AG08395 (cell line): ENCODE data around the gene ANGEL2.
"Not testable (repeated sequence)": the region's sequence is repeated elsewhere in the genome, so short reads cannot be mapped to it uniquely, and the experiment has no call there.

Experiments
- DNase-seq: peaks from one replicate; pipeline ENCODE4 v3.0.0; 2012; ENCODE audit warnings: mixed read lengths, low spot score

ANGEL2 gene

GRCh38 chr1:213015099-213016050, at the start of gene ANGEL2:
TSS of gene ANGEL2 (minus strand) at chr1:213015867. CDS start at chr1:213015671, 196 bp downstream.
- DNase-seq = peak; percentile 97

- no peak for DNase-seq
Observed at GRCh38 chr1:213061263-213061662, 45.6 kb upstream of the ANGEL2 start.

GRCh38 chr1:213060836-213061235, 45.2 kb upstream of the ANGEL2 start:
- no peak for DNase-seq

GRCh38 chr1:213057264-213058059, 41.8 kb upstream of the ANGEL2 start:
- DNase-seq = no peak

- DNase-seq = no peak
Observed at GRCh38 chr1:213055767-213056166, 40.1 kb upstream of the ANGEL2 start.

DNA sequence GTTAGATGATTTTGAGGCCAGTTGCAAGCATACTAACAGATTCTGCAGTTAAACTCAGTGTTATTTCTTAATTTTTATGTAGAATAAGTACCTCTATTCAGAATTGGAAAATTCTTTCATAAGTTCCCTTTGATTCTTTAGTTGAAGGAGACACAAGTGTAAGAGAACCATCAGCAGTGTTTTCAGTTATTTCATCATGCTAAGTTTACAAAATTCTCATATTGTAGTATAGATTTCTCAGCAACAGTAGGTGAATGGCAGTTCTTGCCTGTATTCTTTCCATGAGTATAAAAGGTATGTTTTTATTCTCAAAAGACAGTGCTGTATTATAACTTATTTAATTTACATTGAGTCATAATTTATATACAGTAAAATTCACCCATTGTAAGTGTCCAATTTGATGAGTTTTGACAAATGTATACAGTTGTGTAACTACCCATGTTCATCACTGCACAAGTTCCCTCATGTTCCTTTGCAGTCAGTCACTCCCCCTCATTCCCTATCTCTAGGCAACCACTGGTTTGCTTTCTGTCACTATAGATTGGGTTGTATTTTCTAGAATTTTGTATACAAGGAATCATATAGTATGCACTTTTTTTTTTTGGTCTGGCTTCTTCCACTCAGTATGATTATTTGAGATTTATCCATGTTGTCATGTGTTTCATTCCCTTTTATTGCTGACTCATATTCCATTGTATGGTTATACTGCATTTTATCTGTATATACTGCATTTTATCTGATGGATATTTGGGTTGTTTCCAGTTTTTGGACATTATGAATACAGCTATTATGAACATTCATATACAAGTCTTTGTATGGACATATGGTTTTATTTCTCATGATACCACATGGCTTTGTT, 39.3 kb upstream of the ANGEL2 start:
- no peak for DNase-seq

DNA sequence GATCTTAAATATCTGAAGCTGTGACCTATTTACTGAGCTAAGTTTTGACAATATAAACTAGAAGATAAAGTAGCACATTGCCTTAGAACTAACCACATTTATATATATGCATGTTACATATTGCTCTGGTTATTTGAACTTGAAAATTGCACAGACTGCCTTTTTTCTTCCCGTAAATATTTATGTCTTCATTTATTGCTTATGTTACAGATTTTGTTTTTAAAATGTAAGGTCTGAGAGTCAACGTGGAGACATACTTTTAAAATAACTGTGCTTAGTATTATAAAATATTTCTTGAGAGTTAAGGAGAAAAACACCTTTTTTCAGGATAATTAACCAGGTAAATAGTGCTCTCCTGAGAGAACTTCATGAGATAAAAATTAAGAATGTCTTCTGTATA, 38.5 kb upstream of the ANGEL2 start:
- no peak for DNase-seq

- no peak for DNase-seq
Observed at GRCh38 chr1:213053455-213053854, 37.8 kb upstream of the ANGEL2 start.

DNA sequence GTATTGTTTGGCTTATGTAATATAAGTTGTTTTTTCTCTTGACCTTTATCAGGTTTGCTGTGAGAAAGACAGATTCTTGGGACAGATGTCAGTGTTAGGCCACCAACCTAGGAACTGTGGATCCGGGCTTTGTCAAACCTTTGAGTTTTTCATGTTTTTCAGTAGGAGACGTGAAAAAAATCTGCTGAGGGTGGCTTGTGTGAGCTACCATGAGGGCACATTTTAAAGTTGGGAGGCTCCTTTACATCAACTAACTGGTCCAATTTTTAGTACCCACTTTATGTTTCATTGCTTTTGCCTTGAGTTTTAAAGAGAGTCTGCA, 36.2 kb upstream of the ANGEL2 start:
- no peak for DNase-seq

DNA sequence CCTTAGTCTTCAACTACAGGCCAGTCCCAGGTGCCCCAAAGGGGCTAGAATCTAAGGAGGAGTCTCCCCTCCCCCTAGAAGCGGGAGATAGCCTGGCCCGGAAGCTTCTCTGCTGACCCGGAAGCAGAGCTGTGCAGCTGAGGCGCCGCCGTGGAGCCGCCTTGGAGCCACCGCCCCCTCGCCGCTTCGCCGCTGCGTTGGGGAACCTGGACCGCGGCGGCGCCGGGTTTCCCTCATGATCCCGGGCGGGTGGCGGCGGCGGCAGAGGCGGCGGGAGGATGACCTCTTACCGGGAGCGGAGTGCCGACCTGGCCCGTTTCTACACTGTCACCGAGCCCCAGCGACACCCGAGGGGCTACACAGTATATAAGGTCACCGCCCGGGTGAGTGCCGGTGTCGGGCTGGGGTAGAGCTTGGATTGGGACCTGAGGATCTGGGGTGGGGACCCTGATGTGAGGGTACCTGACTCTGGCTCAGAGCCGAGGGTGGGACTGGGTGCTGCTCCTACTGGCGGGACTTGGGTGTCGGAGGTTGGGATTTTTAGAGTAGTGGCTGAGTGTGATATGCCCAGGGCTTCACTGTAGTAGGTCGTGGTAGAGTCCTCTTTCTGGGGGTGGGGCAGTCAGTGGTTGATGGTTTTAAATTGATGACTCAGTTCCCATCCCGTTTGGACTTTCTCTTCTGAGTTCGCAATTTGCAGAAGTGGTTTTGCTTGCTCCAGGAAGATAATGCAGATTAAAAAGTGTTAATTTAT, 35.6 kb upstream of the ANGEL2 start, which contains the start of gene RPS6KC1:
Gene RPS6KC1 (plus strand): TSS at position 115 of the 754 bp plus-strand sequence. CDS start 164 bp downstream, at position 279.
- peak; percentile 91 for DNase-seq

GRCh38 chr1:213050745-213051126, 35.1 kb upstream of the ANGEL2 start:
- no peak for DNase-seq

DNA sequence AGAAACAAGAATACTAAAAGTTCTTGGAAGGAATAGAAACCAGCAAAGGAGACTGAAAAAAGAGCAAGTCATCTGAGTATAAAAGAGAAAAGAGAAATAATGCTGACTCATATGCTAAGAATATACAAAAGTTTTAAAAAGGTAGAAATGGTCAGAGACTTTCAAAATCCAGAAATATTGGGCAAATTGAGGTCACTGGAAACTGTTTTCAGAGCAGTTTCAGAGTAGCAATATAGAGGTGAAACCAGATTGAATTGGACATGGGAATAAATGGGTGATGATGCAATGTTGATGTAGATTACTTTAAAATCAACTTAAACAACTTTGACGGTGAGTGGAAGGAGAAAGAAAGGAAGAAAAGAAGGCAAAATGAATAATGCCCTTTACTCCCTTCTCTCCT, 33.6 kb upstream of the ANGEL2 start:
- DNase-seq = no peak

- not testable (repeated sequence) for DNase-seq
Observed at GRCh38 chr1:213045321-213046226, 29.9 kb upstream of the ANGEL2 start.

DNA sequence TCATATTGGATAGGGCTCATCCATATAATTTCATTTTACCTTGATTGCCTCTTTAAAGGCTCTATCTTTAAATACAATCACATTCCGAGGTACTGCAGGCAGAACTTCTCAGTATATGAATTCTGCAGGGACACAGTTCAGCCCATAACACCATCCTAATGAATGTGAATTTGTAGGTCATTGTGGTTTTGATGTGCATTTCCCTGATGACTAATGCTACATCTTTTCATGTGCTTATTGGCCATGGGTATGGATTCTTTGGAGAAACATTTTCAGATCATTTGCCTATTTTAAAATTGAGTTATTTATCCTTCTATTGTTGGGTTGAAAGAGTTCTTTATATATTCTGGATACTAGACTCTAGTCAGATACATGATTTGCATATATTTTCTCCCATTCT, 25.8 kb upstream of the ANGEL2 start:
- peak; percentile 6 for DNase-seq

GRCh38 chr1:213035573-213035972, 19.9 kb upstream of the ANGEL2 start:
- DNase-seq = no peak

DNA sequence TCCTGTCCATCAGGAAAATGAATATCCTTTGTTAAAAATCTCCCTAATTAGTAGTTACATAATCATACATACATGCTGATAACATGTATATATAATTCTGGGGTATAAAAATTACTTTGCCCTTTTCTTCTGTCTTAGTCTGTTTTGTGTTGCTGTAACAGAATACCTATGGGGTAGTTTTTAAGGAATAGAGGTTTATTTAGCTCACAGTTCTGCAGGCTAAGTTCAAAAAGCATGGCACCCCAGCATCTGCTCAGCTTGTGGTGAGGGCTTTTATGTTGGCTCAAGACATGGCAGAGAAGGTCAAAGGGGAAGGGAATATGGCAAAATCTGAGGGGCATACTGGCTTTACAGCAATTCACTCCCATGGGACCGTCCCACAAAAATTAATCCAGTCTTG, 19.0 kb upstream of the ANGEL2 start:
- DNase-seq = no peak

DNA sequence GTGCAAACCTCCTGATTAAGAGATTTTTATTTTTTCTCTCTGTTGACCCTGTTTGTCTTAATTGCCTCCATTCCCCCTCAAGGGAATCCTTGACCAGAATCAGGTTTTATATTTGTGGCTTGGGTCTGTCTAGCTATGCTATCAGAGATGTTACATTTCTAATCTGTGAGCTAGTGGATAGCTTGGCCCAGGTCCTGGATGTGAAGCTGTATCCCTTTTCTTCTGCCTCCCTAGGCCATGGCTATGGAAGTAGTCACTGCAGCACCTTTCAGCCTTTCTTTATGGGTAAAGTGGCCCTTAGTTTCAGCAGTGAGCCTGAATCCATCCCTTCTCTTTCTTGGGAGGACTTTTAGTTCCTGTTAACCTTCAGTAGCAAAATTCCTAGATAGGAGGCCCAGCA, 17.0 kb upstream of the ANGEL2 start:
- DNase-seq = no peak

DNA sequence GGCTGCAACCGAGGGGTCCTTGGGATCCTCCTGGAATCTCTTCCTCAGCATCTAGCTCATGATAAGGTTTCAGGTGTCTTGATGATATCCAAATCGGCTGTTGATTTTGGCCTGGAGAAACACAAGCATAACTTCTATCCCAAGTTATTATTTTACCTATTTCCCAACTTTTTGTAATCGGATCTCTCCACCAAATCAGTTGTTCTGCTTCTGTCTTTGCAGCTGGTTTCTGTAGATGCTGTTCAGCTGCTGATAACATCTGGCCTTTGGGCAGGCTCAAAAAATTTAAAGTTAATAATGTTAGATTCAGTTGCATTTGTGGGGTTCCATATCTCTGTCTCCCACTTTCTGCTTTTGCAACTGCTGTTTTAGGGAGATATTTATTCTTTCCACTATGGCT, 11.4 kb upstream of the ANGEL2 start:
- not testable (repeated sequence) for DNase-seq

GRCh38 chr1:213020016-213020415, 4.3 kb upstream of the ANGEL2 start:
- DNase-seq = no peak

- DNase-seq = no peak
Observed at GRCh38 chr1:213019450-213019849, 3.8 kb upstream of the ANGEL2 start.
